ENCODE data around the gene MICAL2.

The MICAL2 gene

DNA sequence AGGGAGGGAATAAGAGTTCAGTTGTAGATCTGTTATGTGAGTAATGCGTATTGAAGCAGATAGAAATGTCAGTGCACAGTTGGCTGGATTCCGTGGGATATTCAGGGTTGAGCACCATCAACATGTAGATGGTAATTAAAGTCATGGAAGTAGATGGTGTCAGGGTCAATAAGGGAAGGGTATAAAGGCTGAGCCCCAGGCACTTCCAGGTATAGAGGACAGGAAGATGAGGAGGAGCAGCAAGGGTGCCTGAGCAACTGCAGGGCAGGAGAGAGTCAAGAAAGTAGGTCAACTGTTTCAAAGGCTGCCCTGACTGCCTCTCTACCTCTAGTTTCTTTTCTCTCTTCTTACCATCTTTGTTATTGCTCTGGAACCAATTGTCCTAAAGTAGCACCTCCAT, 85.9 kb downstream of the MICAL2 start:
- TF ChIP-seq EP300 (IDR thresholded peaks at IDR 0.05; ENCODE audit: borderline replicate concordance) (no peak), NFIC (IDR thresholded peaks at IDR 0.05) (no peak), TAF1 (IDR thresholded peaks at IDR 0.05; ENCODE audit: low read depth) (no peak), EGR1 (IDR thresholded peaks at IDR 0.05) (no peak), CEBPB (IDR thresholded peaks at IDR 0.05) (no peak), YY1 (IDR thresholded peaks at IDR 0.05; ENCODE audit: low read depth) (no peak), CREB1 (IDR thresholded peaks at IDR 0.05; ENCODE audit: low read depth) (no peak), TEAD4 (IDR thresholded peaks at IDR 0.05) (no peak), RAD21 (IDR thresholded peaks at IDR 0.05; ENCODE audit: low read depth) (no peak)
- TF ChIP-seq, protein P1, sequence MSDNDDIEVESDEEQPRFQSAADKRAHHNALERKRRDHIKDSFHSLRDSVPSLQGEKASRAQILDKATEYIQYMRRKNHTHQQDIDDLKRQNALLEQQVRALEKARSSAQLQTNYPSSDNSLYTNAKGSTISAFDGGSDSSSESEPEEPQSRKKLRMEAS (IDR thresholded peaks at IDR 0.05), result no peak
- TF ChIP-seq, protein P2, sequence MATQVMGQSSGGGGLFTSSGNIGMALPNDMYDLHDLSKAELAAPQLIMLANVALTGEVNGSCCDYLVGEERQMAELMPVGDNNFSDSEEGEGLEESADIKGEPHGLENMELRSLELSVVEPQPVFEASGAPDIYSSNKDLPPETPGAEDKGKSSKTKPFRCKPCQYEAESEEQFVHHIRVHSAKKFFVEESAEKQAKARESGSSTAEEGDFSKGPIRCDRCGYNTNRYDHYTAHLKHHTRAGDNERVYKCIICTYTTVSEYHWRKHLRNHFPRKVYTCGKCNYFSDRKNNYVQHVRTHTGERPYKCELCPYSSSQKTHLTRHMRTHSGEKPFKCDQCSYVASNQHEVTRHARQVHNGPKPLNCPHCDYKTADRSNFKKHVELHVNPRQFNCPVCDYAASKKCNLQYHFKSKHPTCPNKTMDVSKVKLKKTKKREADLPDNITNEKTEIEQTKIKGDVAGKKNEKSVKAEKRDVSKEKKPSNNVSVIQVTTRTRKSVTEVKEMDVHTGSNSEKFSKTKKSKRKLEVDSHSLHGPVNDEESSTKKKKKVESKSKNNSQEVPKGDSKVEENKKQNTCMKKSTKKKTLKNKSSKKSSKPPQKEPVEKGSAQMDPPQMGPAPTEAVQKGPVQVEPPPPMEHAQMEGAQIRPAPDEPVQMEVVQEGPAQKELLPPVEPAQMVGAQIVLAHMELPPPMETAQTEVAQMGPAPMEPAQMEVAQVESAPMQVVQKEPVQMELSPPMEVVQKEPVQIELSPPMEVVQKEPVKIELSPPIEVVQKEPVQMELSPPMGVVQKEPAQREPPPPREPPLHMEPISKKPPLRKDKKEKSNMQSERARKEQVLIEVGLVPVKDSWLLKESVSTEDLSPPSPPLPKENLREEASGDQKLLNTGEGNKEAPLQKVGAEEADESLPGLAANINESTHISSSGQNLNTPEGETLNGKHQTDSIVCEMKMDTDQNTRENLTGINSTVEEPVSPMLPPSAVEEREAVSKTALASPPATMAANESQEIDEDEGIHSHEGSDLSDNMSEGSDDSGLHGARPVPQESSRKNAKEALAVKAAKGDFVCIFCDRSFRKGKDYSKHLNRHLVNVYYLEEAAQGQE (IDR thresholded peaks at IDR 0.05; ENCODE audit: low read depth), result no peak

DNA sequence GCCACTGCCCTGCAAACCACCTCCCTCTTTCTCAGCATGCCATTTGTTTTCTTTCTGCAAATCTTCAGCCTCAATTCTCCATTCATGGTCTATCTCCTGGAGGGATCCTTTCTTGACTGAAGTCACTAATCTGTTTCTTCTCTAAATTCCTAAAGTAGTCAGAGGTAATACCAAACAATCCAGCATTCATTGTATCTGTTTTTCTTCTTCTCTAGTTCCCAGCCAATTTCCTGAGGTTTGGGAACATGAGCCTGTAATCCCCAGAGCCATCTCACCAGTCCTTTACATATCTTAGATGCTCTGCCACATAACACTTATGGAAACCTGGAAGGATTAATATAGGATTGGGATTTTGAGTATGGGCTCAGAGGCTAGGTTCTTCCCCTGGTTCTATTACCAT, 86.5 kb downstream of the MICAL2 start:
- TF ChIP-seq, protein P3, sequence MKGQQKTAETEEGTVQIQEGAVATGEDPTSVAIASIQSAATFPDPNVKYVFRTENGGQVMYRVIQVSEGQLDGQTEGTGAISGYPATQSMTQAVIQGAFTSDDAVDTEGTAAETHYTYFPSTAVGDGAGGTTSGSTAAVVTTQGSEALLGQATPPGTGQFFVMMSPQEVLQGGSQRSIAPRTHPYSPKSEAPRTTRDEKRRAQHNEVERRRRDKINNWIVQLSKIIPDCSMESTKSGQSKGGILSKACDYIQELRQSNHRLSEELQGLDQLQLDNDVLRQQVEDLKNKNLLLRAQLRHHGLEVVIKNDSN (IDR thresholded peaks at IDR 0.05), result no peak
- TF ChIP-seq CEBPB (IDR thresholded peaks at IDR 0.05) (no peak), CREB1 (IDR thresholded peaks at IDR 0.05; ENCODE audit: low read depth) (no peak), TEAD4 (IDR thresholded peaks at IDR 0.05) (no peak), TAF1 (IDR thresholded peaks at IDR 0.05; ENCODE audit: low read depth) (no peak)

DNA sequence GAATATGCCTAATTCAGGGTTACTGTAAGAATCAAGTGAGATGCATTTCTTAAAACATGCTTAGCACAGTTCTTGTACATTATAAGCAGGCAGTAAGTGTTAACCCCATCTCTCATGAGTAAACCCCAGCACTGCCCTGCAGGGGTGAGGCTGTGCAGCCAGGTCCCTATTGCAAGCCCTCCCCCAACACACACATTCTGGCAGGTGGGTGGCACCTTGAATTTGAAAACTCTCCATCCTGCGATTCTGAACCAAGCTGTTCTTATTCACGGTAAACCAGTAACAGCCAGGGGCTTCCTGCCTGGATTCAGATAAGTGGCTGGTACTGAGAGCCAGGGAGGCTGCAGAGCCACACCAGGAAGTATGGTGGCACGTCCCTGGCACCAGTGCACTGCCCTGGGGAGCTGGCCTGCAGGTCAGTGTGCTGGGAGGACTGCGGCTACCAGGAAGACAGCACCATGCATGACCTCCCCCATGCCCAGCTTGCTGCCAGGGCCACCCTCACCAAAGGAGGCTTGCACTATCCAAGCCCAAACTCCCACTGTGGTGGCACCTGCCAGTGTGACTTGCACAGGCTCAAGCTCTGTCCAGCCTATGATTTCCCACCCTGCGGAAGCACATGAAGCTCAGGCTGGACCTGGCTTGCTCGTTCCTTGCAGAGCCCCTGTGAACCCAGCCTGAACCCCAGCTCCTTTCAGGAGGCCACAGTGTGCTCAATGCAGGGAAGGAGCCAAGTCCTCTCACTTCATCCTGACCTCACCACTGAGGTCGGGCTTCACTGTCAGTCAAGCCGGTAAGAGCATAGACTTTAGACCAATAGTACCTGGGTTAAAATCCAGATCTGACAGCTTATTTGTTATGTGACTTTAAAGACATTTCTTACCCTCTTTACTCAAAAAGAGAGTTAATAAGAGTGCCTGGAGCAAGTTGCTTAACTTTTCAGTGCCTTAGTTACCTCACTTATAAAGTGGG, 88.1 kb downstream of the MICAL2 start:
- TF ChIP-seq TEAD4 (IDR thresholded peaks at IDR 0.05) (no peak), EP300 (IDR thresholded peaks at IDR 0.05; ENCODE audit: borderline replicate concordance) (no peak), YY1 (IDR thresholded peaks at IDR 0.05; ENCODE audit: low read depth) (no peak), NFIC (IDR thresholded peaks at IDR 0.05) (no peak), TCF12 (IDR thresholded peaks at IDR 0.05; ENCODE audit: low read depth) (no peak), CEBPB (IDR thresholded peaks at IDR 0.05) (no peak), ZBTB7A (IDR thresholded peaks at IDR 0.05; ENCODE audit: low read depth) (no peak), EGR1 (IDR thresholded peaks at IDR 0.05) (no peak), RAD21 (IDR thresholded peaks at IDR 0.05; ENCODE audit: low read depth) (no peak)
- TF ChIP-seq, protein P2 (IDR thresholded peaks at IDR 0.05; ENCODE audit: low read depth), result no peak
- TF ChIP-seq, protein P1 (IDR thresholded peaks at IDR 0.05), result no peak

DNA sequence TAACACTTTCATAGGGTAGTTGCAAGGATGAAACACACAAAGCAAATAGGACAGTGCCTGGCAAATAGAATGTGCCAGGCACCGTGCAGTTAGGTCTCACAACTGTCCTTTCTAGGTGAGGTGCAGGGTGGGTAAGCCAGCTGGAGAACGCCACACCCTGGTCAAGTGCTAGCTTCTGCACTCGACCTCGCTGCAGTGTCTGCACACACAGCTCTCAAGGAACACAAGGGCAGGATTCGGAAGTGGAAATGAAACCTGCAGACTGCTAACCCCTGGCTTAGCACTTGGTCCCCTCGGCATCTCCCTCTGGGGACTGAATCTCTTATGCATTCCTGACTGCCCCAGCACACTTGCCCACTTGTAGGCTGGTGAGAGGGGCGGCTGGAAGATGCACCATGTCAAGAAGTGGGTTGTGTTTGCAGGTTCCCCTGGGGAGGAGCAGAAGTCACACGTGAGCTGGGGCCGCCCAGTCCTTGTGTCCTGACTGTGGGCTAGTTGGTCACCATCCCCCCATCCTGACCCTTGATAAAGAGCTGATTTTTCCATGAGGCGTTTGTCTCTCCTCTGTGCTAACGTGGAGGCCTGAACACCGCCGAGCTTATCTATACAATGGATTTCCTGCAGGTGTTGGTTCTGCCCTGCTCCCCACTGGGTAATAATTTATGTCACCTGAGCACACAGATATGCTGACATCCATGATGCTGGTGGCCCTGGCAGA, 89.0 kb downstream of the MICAL2 start:
- no peak for TF ChIP-seq RAD21 (IDR thresholded peaks at IDR 0.05; ENCODE audit: low read depth)
- TF ChIP-seq TEAD4 (IDR thresholded peaks at IDR 0.05), result no peak
- TF ChIP-seq, protein P1 (IDR thresholded peaks at IDR 0.05), result no peak
- no peak for TF ChIP-seq EP300 (IDR thresholded peaks at IDR 0.05; ENCODE audit: borderline replicate concordance)
- TF ChIP-seq CEBPB (IDR thresholded peaks at IDR 0.05), result no peak
- TF ChIP-seq TCF12 (IDR thresholded peaks at IDR 0.05; ENCODE audit: low read depth), result no peak
- no peak for TF ChIP-seq CREB1 (IDR thresholded peaks at IDR 0.05; ENCODE audit: low read depth)
- TF ChIP-seq, protein P2 (IDR thresholded peaks at IDR 0.05; ENCODE audit: low read depth), result no peak

All from Ishikawa (cell line).